Measurements from ENCODE around the gene DIS3L. TPM values are rescaled to one million over a fixed set of nuclear protein-coding genes. Genes with fewer than 3 reads are reported as not detected.
"Not testable (repeated sequence)": the region's sequence is repeated elsewhere in the genome, so short reads cannot be mapped to it uniquely, and the experiment has no call there.

DIS3L gene
- total RNA-seq, 1 experiment from 2014 or later: 15.5 TPM

DNA sequence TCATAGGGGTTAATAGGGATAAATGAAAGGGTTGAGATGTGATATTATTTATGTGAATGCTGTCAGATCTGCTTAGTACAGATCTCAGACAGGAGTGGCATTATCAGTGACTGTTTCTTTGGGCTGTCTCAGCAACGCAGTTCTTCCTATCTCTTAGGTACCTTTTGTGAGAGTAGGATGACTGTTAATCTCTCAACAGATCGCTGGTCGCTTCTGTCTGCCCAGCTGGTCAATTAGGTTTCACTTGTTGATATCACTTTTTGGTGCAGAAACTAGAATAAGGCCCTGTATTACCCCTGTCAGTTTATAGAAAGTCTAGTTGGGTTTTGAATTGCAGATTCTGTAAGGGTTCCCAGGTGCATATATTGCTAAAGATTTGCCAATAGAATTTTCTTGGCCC, 16.5 kb downstream of the DIS3L start:
- no peak for DNase-seq (ENCODE audit: low read depth)

DNA sequence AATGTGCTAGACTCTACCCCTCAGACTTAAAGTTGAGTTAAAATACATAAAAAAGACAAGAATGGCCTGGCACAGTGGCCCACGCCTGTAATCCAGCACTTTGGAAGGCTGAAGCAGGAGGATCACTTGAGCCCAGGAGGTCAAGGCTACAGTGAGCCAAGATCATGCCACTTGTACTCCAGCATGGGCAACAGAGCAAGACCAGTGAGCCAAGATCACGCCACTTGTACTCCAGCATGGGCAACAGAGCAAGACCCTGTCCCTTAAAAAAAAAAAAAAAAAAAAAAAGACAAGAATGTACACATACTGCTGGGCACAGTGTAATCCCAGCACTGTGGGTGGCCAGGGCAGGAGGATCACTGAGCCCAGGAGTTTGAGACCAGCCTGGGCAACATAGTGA, 17.4 kb downstream of the DIS3L start:
- no peak for DNase-seq (ENCODE audit: low read depth)

DNA sequence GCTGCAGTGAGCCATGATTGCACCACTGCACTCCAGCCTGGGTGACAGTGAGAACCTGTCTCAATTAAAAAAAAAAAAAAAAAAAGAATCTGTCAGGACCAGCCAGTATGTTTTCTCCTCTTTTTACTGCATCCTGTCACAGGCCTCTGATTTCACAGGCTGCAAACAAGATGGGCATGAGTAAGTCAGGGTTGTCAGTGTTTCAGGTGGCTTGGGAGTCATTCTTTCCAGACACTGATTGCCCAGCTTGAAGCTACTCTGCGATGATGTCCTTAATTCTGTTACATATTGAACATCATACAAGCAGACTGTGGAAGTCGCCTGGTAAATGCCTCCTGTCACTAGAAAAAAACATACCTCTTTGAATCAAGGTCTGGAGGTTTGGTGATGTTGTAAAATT, 18.8 kb downstream of the DIS3L start:
- DNase-seq (ENCODE audit: low read depth): no peak

DNA sequence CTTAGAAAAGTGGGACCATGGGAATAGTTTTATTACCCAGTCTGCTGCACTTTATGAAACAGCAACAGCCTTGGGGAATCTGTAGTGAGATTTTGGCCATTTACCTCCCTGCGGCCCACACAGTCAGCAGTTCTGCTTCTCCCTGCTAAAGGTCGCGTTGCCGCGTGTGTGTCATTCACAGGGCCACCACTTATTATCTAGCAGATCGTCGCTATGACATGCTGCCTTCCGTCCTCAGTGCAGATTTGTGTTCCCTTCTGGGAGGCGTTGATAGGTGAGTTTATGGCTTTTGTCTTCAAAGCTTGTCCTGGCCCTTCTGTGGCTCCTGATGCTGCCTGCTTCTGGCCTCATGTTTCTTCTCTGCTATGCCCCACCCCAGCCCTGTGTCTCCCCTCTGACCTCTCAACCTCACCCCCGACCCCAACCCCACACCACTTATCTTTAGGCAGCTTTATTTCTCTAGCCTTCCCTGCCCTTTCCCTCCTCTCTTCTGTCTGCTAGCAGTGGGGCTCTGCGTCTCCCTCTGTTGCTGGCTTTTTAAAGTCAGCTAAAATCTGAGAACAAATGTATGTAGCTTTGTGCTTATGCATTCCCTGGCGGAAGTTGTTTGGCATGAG, 30.1 kb downstream of the DIS3L start:
- DNase-seq (ENCODE audit: low read depth): no peak

DNA sequence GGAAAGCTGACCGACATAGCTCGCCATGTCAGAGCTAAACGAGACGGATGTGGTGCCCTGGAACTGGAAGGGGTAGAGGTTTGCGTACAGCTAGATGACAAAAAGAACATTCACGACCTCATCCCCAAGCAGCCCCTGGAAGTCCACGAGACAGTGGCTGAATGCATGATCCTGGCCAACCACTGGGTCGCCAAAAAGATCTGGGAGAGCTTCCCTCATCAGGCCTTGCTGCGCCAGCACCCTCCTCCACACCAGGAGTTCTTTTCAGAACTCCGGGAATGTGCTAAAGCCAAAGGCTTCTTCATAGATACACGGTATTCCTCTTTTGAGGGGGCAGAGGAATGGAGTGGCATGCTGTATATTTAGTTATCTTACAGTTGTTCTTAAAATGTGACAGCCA, 32.7 kb downstream of the DIS3L start:
- DNase-seq (ENCODE audit: low read depth): no peak

DNA sequence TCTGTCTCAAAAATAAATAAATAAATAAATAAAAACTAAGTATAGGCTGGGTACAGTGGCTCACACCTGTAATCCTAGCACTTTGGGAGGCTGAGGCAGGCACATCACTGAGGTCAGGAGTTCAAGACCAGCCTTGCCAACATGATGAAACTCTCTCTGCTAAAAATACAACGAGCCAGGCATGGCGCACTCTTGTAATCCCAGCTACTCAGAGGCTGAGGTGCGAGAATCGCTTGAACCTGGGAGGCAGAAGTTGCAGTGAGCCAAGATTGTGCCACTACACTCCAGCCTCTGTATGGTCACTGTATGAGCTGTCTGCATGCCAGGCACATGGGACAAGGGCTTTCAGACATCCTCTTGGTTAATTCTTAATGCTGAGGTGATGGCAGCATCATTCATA, 34.4 kb downstream of the DIS3L start:
- no peak for DNase-seq (ENCODE audit: low read depth)

DNA sequence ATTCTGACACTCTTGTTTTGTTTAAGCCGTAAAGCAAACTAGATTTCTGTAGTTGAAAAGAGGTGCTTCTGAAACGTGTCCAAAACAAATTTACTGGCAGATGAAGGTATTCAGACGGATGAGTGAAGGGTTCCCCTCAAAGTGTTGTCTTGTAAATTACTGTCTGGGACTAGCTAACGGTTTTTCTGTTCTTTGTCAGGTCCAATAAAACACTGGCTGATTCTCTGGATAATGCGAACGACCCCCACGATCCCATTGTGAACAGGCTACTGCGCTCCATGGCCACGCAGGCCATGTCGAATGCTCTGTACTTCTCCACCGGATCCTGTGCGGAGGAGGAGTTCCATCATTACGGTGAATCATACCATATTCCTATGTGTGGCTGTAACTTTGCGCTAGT, 35.4 kb downstream of the DIS3L start:
- DNase-seq (ENCODE audit: low read depth): no peak

DNA sequence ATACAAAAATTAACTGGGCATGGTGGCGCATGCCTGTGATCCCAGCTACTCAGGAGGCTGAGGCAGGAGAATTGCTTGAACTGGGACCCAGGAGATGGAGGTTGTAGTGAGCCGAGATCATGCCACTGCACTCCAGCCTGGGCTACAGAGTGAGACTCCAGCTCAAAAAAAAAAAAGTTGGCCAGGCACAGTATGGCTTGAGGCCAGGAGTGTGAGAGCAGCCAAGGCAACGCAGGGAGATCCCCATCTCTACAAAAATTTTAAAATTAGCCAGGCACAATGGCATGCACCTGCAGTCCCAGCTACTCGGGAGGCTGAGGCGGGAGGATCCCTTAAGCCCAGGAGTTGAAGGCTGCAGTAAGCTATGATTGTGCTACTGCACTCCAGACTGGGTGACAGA, 55.2 kb downstream of the DIS3L start:
- not testable (repeated sequence) for DNase-seq (ENCODE audit: low read depth)

DNA sequence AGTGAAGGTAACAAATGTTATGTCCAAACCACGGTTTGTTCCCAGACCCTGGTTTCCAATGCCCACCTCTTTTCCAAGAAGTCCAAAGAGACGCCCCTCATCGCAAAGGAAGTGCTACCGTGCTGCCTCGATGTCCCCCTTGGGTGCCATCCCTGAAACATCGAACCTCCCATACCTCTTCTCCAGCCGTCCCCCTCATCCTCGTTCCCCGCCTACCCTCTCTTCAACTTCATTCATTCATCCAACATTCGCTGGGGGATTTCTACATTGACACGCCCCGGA, 62.6 kb downstream of the DIS3L start:
- no peak for DNase-seq (ENCODE audit: low read depth)

DNA sequence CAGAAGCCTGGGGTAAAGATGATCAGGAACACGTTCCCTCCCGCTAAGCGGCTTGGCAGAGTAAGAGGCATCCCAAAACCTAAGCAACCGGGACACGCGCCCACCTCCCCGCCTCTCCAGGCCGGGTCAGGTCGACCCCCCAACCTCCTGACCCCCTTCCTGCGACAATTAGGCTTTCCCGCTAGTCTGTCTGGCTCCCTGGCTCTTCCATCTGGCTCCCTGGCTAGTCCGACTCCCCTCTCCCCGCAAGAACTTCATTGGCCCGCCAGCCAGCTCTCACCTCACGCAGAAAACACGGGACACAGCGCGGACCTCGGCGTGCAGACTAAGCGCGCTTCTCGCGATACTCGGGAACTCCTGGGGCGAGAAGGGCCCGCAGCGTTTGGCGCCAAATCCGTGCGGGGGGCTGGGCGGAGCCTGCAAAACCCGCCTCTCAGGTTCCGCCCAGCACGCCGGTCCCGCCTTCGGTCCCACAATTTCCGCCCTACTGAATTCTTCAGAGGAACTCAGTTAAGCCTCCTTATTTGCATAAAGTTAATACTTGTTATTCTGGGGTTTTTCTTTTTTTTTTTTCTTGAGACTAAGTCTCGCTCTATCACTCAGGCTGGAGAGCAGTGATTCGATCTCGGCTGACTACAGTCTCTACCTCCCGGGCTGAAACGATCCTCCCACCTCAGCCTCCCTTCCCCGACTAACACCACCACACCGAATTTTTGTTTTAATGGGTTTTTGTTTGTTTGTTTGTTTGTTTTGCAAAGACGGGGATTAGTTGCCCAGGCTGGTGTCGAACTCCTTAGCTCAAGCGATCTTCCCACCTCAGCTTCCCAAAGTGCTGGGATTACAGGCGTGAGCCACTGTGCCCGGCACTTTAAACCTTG, 63.2 kb downstream of the DIS3L start, which contains the start of gene TIPIN:
TIPIN (minus strand) TSS at position 327 of the 878 bp plus-strand sequence. CDS start 3,738 bp downstream, outside the sequence.
- peak; percentile 97 for DNase-seq (ENCODE audit: low read depth)

DNA sequence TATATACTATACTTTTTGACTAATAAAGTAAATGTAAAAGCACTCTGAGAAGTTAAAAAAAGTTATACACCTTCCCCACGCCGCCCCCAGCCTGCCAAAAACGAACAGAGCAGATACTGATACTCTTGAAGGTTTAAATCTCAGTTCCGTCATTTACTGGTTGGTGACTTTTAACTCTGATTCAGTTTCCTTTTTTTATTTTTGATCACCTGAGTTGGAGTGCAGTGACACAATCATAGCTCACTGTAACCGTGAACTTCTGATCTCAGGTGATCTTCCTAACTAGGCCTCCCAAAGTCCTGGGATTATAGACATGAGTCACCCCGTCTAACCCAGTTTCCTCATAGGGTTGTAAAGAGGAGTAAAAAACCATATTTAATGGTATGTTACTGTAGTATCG, 66.4 kb downstream of the DIS3L start:
- DNase-seq (ENCODE audit: low read depth): peak; percentile 8

DNA sequence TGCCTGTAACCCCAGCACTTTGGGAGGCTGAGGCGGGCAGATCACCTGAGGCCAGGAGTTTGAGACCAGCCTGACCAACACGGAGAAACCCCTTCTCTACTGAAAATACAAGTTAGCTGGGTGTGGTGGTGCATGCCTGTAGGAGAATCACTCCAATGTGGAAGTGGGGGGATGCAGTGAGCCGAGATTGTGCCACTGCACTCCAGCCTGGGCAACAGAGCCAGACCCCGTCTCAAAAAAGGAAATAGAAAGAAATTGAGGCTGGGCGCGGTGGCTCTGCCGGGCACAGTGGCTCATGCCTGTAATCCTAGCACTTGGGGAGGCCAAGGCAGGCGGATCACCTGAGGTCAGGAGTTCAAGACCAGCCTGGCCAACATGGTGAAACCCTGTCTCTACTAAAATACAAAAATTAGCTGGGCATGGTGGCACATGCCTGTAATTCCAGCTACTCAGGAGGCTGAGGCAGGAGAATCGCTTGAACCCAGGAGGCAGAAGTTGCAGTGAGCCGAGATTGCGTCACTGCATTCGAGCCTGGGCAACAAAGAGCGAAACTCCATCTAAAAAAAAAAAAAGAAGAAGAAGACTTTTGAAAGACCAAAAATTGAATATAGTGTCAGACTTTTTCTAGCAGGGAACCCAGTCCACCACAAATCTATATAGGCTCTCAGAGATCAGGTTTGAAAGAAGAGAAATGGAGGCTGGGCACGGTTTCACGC, 68.5 kb downstream of the DIS3L start:
- DNase-seq (ENCODE audit: low read depth): not testable (repeated sequence)

DNA sequence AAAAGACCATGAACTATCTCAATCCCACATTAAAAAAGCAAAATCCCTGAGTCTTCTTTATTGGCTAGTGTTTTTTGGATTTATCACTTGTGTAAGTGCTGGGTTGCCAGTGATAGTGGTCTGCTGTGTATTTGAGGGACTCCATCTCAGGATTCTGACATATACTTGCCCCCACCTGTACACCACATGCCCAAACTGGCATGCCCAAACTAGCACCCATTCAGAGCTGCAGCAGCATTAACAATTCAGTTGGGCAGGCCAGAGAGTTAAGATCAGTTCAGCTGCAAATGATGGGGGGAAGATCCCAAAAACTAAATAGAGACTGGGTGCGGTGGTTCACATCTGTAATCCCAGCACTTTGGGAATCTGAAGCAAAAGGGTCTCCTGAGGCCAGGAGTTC, 69.4 kb downstream of the DIS3L start:
- no peak for DNase-seq (ENCODE audit: low read depth)

DNA sequence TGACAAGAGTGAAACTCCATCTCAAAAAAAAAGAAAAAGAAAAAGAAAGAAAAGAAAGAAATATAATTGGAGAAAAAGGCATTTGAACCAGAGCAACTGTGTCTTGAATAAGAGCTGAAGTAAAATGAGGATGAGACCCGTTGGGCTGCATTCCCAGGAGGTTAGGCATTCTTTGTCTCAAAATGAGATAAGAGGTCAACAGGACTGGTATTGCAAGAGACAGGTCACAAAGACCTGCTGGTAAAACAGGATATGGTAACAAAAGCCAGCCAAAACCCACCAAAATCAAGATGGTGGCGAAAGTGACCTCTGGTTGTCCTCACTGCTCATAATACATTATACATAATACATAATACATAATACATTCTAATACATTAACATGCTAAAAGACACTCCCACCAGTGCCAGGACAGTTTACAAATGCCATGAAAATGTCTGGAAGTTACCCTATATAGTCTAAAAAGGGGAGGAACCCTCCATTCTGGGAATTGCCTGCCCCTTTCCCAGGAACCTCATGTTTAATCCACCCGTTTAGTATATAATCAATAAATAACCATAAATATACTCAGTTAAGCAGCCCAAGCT, 71.7 kb downstream of the DIS3L start:
- DNase-seq (ENCODE audit: low read depth): no peak

DNA sequence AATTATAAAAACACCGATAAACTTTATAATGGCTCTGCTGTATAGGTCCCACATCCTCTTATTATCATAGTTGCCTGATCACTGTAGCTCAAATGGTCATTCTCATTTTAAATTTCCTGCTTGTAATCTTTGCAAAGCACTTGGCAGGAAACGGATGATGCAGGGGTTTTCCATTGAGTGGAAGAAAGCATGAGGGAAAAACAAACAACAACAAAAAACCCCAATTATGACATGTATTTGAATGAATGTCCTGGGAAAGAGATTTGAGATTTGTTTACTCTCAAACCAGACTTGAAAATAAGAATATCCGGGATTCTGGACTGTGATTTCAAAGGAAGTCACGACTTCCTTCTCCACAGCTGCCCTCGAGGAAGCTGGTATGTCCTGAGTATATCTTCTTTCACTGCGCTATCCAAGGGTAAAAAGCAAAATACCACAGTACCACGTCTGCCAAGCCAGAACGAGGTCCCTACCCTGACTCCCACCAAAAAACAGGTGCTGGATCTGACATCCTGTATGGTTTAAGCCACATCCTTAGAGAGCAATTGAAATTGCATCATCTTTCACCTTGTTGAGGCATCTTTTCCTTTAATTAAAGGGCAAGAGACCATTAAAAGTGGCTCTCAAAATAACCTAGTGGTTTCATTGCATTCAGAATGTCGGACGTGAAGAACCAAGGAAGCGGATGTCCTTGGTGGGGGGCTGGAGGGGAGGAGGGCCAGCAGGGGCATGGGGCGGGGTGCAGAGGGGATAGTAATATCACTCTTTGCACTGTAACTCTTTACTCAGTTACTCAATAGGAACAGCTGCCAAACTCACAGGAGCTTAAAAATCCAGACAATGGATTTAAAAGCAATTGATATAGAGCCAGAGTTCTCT, 76.6 kb downstream of the DIS3L start:
- DNase-seq (ENCODE audit: low read depth): peak; percentile 24

DNA sequence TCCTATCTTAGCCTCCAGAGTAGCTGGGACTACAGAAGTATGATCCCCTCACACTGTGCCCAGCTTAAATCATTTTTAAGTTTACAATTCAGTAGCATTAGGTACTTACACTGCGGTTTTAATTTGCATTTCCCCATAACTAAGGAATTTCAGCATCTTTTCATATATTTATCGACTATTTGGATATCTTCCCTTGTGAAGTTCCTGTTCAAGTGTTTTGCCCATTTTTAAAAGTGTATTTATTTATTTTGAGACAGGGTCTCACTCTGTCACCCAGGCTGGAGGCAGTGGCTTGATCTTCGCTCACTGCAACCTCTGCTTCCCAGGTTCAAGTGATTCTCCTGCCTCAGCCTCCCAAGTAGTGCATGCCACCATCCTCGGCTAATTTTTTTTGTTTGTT, 80.8 kb downstream of the DIS3L start:
- DNase-seq (ENCODE audit: low read depth): no peak

DNA sequence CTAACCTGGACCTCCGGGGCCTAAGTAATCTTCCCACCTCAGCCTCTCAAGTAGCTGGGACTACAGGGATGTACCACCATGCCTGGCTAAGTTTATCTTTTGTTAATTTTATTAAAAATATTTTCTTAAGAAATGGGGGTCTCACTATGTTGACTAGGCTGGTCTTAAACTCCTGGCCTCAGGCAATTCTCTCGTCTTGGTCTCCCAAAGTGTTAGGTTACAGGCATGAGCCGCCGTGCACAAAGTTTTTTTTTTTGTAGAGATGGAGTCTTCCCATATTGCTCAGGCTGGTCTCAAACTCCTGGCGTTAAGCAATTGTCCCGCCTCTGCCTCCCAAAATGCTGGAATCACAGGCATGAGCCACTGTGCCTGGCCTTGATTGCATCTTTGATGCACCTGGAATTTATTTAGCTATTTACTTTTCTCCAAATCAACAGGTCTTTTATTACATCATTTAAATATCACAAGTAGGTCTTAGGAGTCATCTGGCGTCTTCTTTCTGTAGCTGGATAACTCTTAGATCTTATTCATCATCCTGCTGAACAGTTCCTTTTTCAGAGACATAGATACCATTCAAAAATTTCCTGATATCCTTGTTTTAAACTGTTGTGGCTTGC, 85.6 kb downstream of the DIS3L start:
- DNase-seq (ENCODE audit: low read depth): no peak

DNA sequence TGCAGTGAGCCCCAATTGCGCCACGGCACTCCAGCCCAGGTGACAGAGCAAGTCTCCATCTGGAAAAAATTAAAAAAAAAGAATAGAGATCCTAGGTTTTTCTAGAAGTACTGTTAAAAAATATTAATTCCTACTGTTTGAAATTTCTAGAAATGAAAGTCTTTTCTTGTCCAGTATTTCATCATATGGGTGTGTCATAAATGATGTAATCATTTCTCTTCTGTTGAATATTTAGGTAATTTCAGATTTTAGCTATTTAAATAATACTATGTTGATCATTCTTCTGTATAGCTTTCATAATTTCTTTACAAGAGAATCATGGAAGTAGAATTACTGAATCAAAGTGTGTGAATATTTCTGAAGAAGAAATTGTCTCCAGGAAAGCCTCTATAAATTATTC, 88.0 kb downstream of the DIS3L start:
- not testable (repeated sequence) for DNase-seq (ENCODE audit: low read depth)

Data from Daoy (cell line).